ENCODE measurements around the gene IFNA8.
"Not testable (repeated sequence)": the region's sequence is repeated elsewhere in the genome, so short reads cannot be mapped to it uniquely, and the experiment has no call there.

The IFNA8 gene

DNA sequence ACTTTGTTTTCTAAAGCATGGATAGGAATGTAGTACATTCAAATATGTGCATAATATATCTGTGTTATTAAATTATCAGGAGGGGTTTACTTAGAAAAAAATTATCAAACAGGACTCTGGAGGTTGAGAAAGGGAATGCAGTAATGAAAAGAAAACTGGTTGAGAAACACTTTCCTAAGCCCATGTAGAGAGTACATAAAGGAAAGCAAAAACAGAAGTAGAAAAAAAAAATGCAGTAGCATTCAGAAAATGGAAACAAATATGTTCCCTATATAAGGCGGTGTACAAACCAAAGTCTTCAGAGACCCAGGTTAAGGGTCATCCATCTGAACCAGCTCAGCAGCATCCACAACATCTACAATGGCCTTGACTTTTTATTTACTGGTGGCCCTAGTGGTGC is at the start of gene IFNA8:
Gene IFNA8 (plus strand): TSS at position 301 of the 400 bp plus-strand sequence. CDS start 60 bp downstream, at position 361.
- no peak for DNase-seq

DNA sequence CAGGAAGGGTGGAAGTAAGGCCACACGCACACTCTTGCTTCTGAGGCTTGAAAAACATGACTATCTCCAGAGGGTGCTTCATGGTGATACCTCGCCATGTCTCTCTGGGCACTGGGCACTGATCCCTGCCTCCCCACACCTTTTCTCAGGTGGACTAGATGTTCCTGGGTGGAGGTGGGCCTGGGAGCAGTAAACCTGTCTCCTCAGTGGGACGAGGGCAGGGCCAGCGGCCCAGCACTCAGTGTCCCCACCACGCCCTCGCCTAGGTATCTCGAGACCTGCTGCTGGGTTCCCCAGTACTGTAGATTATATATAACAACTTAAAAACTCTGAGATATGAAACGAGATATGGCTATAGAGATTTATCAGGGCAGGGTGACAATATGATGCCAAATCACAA is 46.6 kb upstream of the IFNA8 start:
- no peak for DNase-seq

DNA sequence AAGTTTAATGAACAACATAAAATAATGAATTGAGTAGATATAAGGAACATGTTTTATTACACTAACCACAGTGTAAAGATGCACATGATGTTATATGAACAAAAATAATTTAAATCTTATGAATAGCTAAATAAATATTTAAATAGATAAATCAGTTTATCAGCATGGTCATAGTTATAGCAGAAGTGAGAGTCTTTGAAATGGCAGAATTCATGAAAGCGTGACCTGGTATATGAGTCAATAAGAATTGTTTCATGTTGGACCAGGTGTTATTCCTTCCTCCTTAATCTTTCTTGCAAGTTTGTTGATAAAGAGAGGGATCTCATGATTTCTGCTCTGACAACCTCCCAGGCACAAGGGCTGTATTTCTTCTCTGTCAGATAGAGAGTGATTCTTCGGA is 41.7 kb upstream of the IFNA8 start:
- DNase-seq: not testable (repeated sequence)

DNA sequence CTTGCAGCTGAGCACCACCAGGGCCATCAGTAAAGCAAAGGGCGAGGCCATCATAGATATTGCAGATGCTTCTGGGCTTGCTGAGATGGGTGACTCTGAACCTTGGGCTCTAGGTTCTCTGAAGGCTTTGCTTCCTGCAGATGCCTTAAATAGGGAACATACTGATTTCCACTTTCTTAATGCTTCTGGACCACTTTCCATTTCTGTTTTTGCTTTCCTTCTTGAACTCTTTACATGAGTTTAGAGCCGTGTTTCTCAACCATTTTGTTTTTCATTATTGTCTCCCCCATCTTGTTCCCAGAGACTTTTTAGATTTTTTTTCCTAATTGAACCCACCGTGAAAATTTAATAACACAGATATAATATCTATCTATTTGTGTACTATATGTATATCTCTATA is 41.0 kb upstream of the IFNA8 start, which contains the start of gene IFNA13:
Gene IFNA13 (minus strand): TSS at position 101 of the 400 bp plus-strand sequence. CDS start 47 bp downstream, at position 54.
- no peak for DNase-seq

DNA sequence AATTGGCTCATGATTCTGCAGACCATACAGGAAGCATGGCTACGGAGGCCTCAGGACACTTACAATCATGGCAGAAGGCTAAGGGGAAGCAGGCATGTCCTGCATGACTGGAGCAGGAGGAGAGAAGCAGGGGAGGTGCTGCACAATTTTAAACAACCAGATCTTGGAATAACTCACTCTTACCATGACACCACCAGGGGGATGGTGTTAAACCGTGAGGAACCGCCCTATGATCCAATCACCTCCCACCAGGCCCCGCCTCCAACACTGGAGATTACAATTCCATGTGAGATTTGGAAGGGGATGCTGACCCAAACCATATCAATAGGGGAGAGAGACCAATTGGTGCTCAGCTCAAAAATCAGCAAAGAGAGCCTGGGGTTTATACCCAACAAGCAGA is 37.5 kb upstream of the IFNA8 start:
- DNase-seq: not testable (repeated sequence)

DNA sequence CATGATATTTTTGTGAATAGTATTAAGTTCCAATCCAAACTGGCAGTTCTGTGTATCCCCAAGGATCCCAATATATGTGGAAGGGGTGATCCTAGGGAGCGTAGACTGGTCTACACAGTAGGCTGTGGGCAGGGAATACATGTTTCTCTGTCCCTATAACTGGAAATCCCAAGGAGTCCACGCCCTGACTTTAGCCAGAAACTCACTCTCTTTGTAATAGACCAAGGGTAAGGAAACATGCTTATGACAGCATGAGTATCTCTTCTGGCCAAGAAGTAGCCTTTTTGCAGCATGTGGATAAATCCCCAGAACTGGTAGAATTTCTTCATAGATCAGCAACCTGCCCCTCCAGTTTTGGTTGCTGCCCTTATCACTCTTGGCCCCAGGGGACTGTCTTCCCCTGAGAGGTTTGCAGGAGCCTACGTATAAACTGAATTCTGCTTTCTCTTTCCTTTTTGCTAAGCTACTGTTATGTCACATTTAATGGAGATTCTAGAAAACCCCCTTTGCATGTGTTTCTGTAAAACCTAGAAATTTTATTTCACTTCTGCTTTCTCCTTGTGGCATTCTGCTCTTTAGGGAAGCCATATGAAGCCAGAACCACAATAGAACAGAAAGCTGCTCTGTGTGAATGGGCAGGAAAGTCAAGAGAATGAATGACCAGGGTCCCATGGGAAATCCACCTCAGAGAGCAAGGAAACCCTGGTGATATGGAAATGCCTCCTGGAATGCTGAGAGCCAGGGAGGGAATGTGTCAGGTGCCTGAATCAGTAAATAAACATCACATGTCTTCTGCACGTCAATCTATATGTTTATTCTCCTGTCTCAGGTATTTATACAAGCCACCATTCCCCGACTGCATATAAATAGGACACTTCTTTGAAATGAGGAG is 27.2 kb upstream of the IFNA8 start:
- DNase-seq: no peak

DNA sequence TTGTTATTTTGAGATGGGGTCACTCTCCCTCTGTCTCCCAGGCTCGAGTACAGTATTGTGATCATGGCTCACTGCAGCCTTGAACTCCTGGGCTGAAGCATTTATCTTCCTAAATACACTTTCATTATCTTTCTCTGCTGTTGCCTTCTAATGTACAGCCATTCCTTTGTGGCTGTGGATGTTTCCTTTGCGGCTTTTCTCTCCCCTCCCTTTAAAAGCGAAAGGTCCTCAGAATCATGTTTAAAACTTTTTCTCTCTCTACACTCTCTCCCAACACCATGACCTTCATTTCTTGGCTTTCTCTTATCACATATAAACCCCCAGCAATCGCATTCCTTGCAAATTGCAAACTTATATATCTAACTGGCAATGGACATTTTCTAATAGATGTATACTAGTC is 25.3 kb upstream of the IFNA8 start:
- DNase-seq: no peak

DNA sequence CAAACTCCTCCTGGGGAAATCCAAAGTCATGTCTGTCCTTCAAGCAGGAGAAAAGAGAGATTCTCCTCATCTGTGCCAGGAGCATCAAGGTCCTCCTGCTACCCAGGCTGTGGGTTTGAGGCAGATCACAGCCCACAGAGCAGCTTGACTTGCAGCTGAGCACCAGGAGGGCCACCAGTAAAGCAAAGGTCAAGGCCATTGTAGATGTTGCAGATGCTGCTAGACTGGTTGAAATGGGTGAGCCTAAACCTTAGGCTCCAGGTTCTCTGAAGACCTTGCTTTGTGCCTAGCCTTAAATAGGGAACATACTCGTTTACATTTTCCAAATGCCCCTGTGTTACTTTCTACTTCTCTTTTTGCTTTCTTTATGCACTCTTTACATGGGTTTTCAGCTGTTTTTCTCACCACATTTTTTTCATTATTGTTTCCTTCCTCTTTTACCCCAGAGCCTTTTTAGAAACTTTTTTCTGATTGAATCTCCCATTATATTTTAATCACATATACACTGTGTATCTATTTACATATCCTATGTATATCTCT is 23.7 kb upstream of the IFNA8 start, which contains the start of gene IFNA2:
Gene IFNA2 (minus strand): TSS at position 268 of the 540 bp plus-strand sequence. CDS start 69 bp downstream, at position 199.
- no peak for DNase-seq

DNA sequence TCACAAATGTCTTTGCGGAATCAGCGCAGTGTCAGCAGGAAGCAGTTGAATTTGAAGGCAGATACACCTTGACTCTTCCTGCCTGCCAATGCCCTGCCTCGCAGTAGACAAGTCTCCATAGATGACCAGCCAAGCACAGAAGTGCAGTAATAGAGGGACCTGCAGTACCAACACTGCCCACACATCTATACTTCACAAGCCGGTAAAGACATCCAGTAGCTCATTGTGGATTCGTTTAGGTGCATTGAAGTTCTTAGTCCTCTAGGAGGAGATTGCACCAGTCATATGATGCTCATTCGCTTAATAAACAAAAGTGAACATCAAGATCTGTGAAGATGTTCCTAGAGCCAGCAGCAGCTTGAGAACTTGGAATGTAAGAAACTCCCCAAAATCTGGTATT is 16.6 kb upstream of the IFNA8 start:
- no peak for DNase-seq

DNA sequence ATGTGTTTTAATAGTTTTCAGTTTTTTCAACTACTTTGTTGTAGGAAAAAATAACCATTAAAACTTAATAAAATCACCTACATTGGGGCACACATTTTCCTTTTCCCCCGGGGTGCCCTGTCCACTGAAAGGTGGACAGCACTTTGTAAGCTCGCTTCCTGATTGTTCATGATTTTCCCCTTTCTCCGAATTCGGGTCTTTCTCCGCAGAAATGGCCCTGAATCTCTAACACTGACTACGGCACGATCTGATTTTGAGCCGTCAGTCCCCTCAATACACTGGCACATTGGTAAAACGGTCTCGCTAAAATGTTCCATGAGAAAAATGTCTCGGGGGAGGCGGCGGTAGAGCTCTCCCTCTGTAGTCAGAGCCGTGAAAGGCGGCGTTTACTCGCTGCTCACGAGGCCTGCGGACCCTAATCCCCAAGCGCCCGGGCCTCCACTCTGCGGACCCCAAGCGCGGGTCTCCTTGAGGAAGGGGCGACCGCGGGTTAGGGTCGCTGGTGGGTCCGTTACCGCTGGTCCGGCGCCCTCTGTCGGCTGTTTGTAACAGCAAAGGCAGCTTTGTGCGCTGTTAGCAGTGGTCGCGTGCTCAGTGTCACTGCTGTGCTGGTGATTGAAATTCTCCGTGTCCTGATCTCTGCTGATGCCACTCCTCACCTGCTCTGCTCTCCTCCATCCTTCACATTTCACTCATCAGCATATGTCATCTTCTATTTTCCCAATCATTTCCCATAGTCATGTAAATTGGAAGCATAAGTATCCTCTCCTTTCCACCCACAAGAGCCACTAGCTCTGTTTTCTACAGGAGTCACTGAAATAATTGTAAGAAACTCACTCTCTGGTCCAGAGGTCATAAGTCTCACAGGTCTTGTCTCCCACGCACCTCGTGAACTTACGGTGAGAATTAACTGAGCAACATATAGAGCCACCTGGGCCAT is 12.9 kb upstream of the IFNA8 start:
- no peak for DNase-seq

DNA sequence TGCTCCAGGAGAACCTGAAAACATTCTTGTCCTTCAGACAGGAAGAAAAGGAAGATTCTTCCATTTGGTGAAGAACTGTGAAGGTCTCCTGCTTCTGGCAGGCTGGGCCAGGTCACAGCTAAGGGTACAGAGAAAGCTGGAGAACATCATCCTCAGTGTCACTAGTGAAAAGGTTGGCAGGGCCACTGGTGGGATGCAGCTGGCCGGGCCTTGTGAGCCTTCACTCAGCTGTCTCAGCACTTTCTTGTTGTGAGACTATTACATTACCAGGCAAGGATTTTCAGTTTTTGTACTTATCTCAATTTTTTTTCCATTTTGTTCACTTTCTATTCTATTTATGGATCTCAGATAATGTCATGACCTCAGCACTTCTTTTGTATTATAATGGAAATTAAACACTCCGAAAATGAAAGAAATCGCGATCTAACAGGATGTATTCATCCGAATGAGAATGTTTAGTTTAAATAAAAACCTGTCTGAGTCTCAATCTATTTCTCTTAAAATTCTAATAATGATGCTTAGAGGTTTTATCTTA is 9.9 kb upstream of the IFNA8 start:
- DNase-seq: no peak

DNA sequence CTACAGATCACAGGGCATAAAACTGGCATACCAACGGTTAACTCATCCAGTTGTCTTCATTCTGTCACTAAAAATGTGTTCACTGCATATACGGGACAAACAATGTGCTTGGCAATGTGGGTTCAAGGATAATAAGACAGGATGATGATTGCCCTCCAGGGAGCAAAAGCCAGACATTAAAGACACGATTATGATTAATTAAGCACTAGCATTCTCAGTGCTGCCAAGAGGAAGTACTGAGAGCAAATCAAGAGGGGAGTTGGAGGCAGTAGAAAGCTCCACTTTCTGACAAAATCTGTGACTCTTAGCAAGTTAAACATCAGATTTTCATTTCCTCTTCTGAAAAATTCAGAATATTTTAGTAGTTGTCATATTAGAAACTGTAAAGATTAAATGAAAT is 9.0 kb upstream of the IFNA8 start:
- no peak for DNase-seq

DNA sequence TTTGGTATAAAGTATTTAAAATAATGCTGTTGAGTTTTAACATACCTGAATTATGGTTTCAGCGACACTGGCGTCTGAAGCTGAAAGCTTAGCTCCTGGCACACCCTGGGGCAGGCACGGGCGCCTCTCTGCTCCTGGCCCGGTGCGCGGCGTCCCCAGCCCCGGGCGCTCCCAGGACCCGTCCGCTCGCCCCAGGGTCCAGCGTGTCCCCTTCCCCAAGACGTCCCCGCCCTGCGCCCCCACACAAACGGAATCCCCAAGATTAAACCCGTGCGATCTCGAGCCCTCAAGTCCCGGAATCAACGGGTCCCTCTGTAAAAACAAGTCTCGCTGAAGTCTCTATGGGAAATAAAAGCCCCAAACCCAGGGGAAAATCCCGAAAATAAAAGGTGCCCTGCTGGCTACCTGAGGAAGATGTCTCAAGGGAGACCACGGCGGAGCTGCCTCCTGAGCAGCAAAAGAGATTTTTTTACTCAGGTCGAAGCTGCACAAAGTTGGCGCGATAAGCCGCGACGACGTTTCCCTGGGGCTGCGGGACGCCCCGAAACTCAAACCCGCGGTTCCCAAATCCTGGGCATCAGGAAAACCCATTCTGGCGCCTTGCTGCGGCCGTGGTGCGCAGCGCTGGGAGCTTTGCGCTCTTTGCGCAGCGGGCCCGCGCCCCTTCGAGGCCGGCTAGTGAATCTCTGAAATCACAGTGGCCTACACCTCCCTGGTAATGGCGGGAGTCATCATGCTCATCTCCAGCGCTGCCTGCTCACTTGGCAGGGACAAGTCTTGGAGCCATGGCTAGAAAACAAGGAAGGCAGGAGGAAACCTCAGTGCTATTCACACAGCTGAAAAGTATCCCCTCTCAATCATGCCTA is 6.3 kb upstream of the IFNA8 start:
- DNase-seq: no peak

DNA sequence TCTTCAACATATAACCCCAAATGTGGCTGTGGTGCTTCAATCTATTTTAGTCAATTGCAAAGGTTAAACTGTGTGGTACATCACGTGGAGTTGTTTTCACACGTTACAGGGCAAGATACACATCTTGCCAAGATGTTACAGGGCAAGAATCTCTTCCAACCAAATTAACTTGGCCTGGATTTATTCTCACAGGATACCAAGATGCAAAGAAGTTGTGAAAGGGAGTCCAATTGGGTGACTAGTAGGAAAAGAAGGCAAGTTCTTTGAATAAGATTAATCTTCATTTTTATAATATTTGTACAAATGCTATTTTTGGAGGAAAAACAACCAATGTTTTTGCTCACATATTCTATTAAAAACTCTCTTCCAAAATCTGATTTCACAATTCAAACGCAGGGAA is 4.8 kb upstream of the IFNA8 start:
- no peak for DNase-seq

DNA sequence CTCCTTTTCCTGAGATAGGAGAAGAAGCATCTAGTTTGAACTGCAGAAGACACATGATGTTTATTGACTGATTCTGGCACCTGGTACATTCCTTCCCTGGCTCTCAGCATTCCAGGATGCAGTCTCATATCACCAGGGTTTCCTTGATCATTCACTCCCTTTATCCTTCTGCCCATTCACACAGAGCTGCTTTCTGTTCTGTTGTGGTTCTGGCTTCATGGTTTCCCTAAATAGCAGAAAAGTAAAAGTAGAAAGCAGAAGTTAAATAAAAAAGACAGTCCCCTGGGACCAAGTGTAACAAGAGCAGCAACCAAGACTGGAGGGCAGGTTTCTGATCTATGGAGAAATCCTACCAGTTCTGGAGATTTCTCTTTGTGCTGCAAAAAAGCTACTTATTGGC is 3.2 kb downstream of the IFNA8 start:
- no peak for DNase-seq

DNA sequence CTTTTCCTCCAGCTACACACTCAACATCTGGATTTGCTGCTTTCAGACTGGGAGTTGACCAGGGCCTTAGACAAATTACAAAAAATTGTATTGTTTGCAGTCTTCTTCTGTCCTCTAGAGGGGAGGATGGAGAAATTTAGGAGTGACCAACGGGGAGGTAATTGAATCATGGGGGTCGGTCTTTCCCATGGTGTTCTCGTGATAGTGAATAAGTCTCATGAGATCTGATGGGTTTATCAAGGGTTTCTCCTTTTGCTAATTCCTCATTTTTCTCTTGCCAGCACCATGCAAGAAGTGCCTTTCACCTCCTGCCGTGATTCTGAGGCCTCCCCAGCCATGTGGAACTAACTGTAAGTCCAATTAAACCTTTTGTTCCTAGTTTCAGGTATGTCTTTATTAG is 4.2 kb downstream of the IFNA8 start:
- no peak for DNase-seq

DNA sequence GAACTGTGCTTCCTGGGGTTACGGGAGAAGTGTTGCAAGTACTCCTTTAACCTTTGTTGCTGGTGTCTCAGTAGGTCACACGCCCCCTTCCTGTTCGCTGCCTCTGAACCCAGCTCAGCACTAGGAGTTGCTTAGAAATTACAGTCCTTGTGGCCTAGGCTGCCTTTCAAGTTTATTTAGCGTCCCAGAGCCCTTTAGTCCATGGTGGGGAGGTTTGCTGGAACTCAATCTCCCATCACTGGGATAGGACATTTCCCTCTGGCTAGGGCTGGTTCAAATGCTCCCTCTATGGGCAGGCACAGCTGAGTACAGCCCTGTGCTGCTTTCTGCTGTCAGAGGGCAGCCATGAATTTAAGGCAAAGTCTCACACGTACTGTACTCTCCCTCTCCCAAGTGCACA is 4.7 kb downstream of the IFNA8 start:
- no peak for DNase-seq

DNA sequence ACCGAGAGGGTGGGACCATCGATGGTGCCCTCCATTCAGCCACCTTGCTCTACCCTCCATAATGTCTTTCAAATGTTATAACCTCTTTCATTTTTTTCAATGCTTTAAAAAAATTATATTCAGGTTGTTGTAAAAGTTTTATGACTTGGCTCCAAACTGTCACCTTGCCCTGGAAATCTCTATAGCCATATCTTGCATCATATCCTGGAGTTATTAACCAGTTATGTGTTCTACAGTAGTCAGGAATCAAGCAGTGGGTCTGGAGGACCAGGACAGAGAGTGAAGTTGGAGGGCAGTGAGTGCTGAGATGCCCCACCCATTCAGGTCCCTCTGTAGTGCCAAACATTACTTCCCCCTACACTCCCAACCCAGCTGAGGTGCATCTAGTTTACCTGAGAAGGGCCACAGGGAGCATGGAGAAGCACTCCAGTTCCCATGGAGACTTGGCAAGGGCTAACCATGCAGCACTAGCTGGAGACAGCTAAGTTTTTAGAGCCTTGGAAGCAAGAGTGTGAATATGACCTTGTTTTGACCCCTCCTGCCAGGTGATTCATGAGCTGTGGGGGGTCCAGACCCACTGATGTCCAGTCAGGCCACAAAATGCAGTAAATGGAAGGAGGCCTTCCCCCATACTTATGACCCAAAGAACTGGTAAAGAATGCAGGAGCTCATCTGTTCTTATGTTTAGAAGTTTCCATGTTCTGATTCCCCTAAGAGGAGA is 5.5 kb downstream of the IFNA8 start:
- no peak for DNase-seq

DNA sequence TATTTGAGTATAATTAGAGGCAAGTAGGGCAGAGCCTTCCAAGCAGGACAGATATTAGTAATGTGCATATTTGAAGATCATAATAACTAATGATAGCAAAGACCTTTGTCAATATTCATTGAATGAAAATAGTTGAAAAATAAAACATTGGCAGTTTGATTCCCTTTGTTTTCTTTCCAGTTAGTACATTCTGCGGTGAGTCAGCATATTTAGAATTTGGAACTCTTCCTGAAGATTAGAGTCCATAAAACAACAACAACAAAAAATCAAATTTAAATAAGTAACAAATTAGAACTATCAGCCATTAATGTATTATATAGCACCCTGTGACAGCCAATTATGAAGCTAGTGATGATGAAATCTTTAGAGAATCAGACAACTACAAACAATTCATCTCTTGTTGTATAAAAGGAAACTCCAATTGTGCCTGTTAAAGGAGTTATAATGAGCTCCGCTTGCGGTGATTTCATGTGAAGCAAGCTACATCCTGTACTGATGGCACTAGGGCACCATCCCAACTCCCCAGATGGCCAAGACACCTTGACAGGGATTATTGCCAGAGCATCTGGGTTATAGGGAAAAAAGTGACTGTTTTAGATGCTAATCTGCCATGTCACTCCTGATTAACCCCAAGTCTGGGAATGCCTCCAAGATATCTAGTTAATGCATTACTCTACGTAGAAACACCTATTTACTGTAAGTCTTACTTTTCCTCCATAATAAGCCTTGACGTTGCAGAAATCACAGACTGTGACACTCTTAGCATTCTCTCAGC is 6.8 kb downstream of the IFNA8 start:
- DNase-seq: no peak

DNA sequence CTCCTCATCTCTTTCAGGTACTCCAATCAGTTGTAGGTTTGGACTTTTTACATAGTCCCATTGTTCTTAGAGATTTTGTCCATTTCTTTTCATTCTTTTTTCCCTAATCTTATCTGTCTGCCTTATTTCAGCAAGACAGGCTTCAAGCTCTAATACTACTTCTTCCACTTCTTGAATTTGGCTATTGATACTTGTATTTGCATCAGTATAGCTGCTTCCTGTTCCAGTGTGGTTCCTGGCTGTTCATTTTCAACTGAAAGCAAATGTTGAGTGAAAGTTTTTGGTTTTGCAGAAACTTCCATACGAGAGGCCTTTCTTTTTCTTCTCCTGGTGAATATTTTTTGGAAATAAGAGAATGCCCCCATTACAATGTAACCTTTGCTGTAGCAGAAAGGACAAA is 19.3 kb downstream of the IFNA8 start:
- DNase-seq: no peak

Measured in NCI-H774 (cell line).